GM23338 (cell line): ENCODE measurements around the gene PPP2R2D. TPM values are rescaled to one million over a fixed set of nuclear protein-coding genes. Genes with fewer than 3 reads are reported as not detected.

Experiments
- ATAC-seq: fragments of 200-7000 bp; cut with Tn5 transposase; 3 replicates; pipeline ENCODE4 v1.9.1; 2020
- DNase-seq: peaks from one replicate; pipeline ENCODE4 v3.0.0-alpha.2; 2015; ENCODE audit warnings: low spot score
- H2AFZ ChIP-seq: fragments of 200-600 bp; sonication (generic); 2 replicates; pipeline ENCODE4 v1.8.0; 2016; ENCODE audit warnings: antibody characterized with exemption, mild to moderate bottlenecking, moderate library complexity
- H3F3A ChIP-seq: fragments of 200-600 bp; sonication (generic); replicated peaks from 2 replicates; pipeline ENCODE4 v1.8.0; 2017; ENCODE audit warnings: antibody characterized with exemption, mixed run types, low read depth
- H3K27ac ChIP-seq: fragments of 200-600 bp; sonication (generic); 2 replicates; pipeline ENCODE4 v1.6.1; 2016; ENCODE audit warnings: low read depth
- H3K27me3 ChIP-seq: fragments of 200-600 bp; sonication (generic); 2 replicates; pipeline ENCODE4 v1.8.0; 2016; ENCODE audit warnings: mild to moderate bottlenecking, mixed run types, moderate library complexity; ENCODE audit not compliant: insufficient read depth
- H3K36me3 ChIP-seq: fragments of 200-600 bp; sonication (generic); 2 replicates; pipeline ENCODE4 v1.8.0; 2016; ENCODE audit warnings: mild to moderate bottlenecking; ENCODE audit not compliant: insufficient read depth
- H3K4me1 ChIP-seq: fragments of 200-600 bp; sonication (generic); 2 replicates; pipeline ENCODE4 v1.8.0; 2016; ENCODE audit warnings: mild to moderate bottlenecking, moderate library complexity; ENCODE audit not compliant: insufficient read depth
- H3K4me2 ChIP-seq: fragments of 200-600 bp; sonication (generic); 2 replicates; pipeline ENCODE4 v1.7.1; 2017; ENCODE audit warnings: mixed run types
- H3K4me3 ChIP-seq: fragments of 200-600 bp; sonication (generic); 2 replicates; pipeline ENCODE4 v1.6.1; 2016; ENCODE audit warnings: mixed run types
- H3K79me2 ChIP-seq: fragments of 200-600 bp; sonication (generic); replicated peaks from 2 replicates; pipeline ENCODE4 v1.8.0; 2017; ENCODE audit warnings: mild to moderate bottlenecking; ENCODE audit not compliant: insufficient read depth
- H3K9me2 ChIP-seq: fragments of 200-600 bp; sonication (generic); 2 replicates; pipeline ENCODE4 v1.8.0; 2017; ENCODE audit not compliant: insufficient read depth
- H4K20me1 ChIP-seq: fragments of 200-600 bp; sonication (generic); replicated peaks from 2 replicates; pipeline ENCODE4 v1.8.0; 2017; ENCODE audit warnings: mild to moderate bottlenecking; ENCODE audit not compliant: insufficient read depth
- H3K27ac Mint-ChIP-seq: 2 replicates; pipeline ENCODE4 v1.8.0; 2020; ENCODE audit warnings: inconsistent platforms, mild to moderate bottlenecking, moderate library complexity, mixed read lengths
- H3K27me3 Mint-ChIP-seq: 3 replicates; pipeline ENCODE4 v1.8.0; 2022; ENCODE audit warnings: low read depth, mild to moderate bottlenecking, moderate library complexity, mixed read lengths, inconsistent platforms; ENCODE audit not compliant: insufficient read depth, poor library complexity
- H3K36me3 Mint-ChIP-seq: 3 replicates; pipeline ENCODE4 v1.8.0; 2021; ENCODE audit warnings: low read depth, mild to moderate bottlenecking, inconsistent platforms, moderate library complexity, mixed read lengths
- H3K4me1 Mint-ChIP-seq: 3 replicates; pipeline ENCODE4 v1.8.0; 2020; ENCODE audit warnings: mild to moderate bottlenecking, inconsistent platforms, mixed read lengths
- H3K4me3 Mint-ChIP-seq: 3 replicates; pipeline ENCODE4 v1.8.0; 2021; ENCODE audit warnings: moderate library complexity, mild to moderate bottlenecking, inconsistent platforms, mixed read lengths
- H3K9me3 Mint-ChIP-seq: 3 replicates; pipeline ENCODE4 v1.8.0; 2020; ENCODE audit warnings: moderate library complexity, mild to moderate bottlenecking, inconsistent platforms, mixed read lengths
- CREB1 ChIP-seq: fragments of 250-450 bp; sonication (Bioruptor Pico); IDR thresholded peaks from 2 replicates; pipeline ENCODE4 v1.5.0; 2020; ENCODE audit warnings: low read depth, mild to moderate bottlenecking, moderate library complexity
- EZH2 ChIP-seq: fragments of 200-600 bp; sonication (generic); IDR thresholded peaks from one replicate; pipeline ENCODE4 v1.8.0; 2017; ENCODE audit warnings: antibody characterized with exemption, mild to moderate bottlenecking, low read depth; ENCODE audit not compliant: unreplicated experiment
- EZH2phosphoT487 ChIP-seq: fragments of 200-600 bp; sonication (generic); IDR thresholded peaks from one replicate; pipeline ENCODE4 v1.8.1; 2018; ENCODE audit warnings: antibody characterized with exemption; ENCODE audit not compliant: unreplicated experiment
- JUNB ChIP-seq: IDR thresholded peaks from one replicate; pipeline ENCODE4 v1.6.1; 2016; ENCODE audit warnings: antibody characterized with exemption; ENCODE audit not compliant: unreplicated experiment
- NANOG ChIP-seq: IDR thresholded peaks from 2 replicates; pipeline ENCODE4 v1.6.1; 2016; ENCODE audit warnings: antibody characterized with exemption, borderline replicate concordance
- STAT1 ChIP-seq: IDR thresholded peaks from one replicate; pipeline ENCODE4 v1.6.1; 2016; ENCODE audit warnings: antibody characterized with exemption; ENCODE audit not compliant: unreplicated experiment
- ZNF114 ChIP-seq: fragments of 250-450 bp; sonication (Bioruptor Pico); IDR thresholded peaks from 2 replicates; pipeline ENCODE4 v1.5.0; 2020; ENCODE audit warnings: mild to moderate bottlenecking, moderate library complexity
- ZNF331 ChIP-seq: fragments of 250-450 bp; sonication (Bioruptor Pico); IDR thresholded peaks from 2 replicates; pipeline ENCODE4 v1.5.0; 2020; ENCODE audit warnings: low read depth, mild to moderate bottlenecking, moderate library complexity
- polyA plus RNA-seq: library from polyadenylated mRNA; unstranded; fragments of >200 nt; fragmentation: Nextera tagmentation; extraction: Ambion mirVana; gene quantifications from 2 replicates; pipeline ENCODE4 v1.2.1, GENCODE V29; 2016
- total RNA-seq: library from RNA; depleted of rRNA; stranded (reverse); fragments of >200 nt; shearing (Covaris generic); gene quantifications from 2 replicates; pipeline ENCODE4 v1.2.3, GENCODE V29; 2014
- TF ChIP-seq, protein P1 (sequence below): fragments of 250-450 bp; sonication (Bioruptor Pico); IDR thresholded peaks from 2 replicates; pipeline ENCODE4 v1.5.0; 2020; ENCODE audit warnings: mild to moderate bottlenecking, moderate library complexity
- TF ChIP-seq, protein P2 (sequence below), 2 experiments: fragments of 200-600 bp in 1 of 2; sonication (generic) in 1 of 2; conservative IDR thresholded peaks; 2 replicates each; pipeline versions ENCODE4 v1.5.1 to v1.6.1; 2016 to 2017; ENCODE audit warnings: antibody characterized with exemption in 2 of 2, low read depth in 2 of 2, mild to moderate bottlenecking in 2 of 2, moderate library complexity in 1 of 2
- TF ChIP-seq, protein P3 (sequence below): IDR thresholded peaks from one replicate; pipeline ENCODE4 v1.6.1; 2018; ENCODE audit warnings: antibody characterized with exemption; ENCODE audit not compliant: unreplicated experiment

PPP2R2D gene
- total and polyA plus RNA-seq, 2 experiments from 2014 or later = 28.8 to 33.7 TPM

DNA sequence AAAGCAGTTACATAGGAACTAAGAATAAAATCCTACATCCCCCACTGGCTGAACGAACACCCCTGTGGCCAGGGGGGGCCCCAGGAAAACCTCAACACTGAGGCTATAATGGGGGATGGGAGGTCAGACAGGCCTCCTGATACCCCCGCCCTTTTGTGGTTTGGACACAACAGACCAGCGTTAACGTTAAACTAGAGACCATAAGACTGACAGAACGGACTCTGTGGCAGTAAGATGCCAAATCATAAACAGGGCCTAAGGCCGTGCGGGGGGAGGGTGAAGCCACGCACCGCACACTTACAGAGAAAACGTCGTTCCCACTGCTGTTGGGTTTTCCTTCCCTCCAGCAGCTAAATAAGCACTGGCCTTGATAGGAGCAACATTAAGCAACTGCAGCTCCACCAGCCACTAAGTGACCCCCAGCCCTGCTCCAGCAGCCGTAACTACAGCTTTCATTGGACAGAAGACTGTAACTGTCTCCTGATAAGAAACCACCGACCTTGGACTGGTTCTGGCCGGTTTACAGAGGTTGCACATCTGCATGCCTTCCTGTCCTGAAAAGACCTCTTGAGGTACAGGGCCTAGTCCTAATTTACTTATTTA is 3.4 kb upstream of the PPP2R2D start:
- Histone ChIP-seq H4K20me1 (peaks cover 7% of the 10 kb centered on the region; the same call in 1 of the 2 replicates), H3K4me2 (no peak overlapping the region), H3K9me2 (no peaks in the 10 kb centered on the region), H3F3A (no peaks in the 10 kb centered on the region), H3K27ac (no peak overlapping the region), H3K79me2 (peaks cover 8% of the 10 kb centered on the region), H2AFZ (no peak overlapping the region), H3K27me3 (no peaks in the 10 kb centered on the region), H3K4me3 (no peak overlapping the region), H3K4me1 (peaks cover 12% of the 10 kb centered on the region), H3K36me3 (no peaks in the 10 kb centered on the region)
- H3K27me3 Mint-ChIP-seq = peaks cover 5% of the 10 kb centered on the region
- no peaks in the 10 kb centered on the region; the same call in 2 of the 3 replicates for H3K36me3 Mint-ChIP-seq
- DNase-seq (no peak), ATAC-seq (no peak)
- TF ChIP-seq STAT1 (no peak), EZH2phosphoT487 (no peak), EZH2 (no peak), JUNB (no peak), ZNF114 (CRISPR knock-in tag) (no peak), NANOG (no peak), ZNF331 (CRISPR knock-in tag) (no peak), CREB1 (CRISPR knock-in tag) (no peak)
- TF ChIP-seq, protein P1, sequence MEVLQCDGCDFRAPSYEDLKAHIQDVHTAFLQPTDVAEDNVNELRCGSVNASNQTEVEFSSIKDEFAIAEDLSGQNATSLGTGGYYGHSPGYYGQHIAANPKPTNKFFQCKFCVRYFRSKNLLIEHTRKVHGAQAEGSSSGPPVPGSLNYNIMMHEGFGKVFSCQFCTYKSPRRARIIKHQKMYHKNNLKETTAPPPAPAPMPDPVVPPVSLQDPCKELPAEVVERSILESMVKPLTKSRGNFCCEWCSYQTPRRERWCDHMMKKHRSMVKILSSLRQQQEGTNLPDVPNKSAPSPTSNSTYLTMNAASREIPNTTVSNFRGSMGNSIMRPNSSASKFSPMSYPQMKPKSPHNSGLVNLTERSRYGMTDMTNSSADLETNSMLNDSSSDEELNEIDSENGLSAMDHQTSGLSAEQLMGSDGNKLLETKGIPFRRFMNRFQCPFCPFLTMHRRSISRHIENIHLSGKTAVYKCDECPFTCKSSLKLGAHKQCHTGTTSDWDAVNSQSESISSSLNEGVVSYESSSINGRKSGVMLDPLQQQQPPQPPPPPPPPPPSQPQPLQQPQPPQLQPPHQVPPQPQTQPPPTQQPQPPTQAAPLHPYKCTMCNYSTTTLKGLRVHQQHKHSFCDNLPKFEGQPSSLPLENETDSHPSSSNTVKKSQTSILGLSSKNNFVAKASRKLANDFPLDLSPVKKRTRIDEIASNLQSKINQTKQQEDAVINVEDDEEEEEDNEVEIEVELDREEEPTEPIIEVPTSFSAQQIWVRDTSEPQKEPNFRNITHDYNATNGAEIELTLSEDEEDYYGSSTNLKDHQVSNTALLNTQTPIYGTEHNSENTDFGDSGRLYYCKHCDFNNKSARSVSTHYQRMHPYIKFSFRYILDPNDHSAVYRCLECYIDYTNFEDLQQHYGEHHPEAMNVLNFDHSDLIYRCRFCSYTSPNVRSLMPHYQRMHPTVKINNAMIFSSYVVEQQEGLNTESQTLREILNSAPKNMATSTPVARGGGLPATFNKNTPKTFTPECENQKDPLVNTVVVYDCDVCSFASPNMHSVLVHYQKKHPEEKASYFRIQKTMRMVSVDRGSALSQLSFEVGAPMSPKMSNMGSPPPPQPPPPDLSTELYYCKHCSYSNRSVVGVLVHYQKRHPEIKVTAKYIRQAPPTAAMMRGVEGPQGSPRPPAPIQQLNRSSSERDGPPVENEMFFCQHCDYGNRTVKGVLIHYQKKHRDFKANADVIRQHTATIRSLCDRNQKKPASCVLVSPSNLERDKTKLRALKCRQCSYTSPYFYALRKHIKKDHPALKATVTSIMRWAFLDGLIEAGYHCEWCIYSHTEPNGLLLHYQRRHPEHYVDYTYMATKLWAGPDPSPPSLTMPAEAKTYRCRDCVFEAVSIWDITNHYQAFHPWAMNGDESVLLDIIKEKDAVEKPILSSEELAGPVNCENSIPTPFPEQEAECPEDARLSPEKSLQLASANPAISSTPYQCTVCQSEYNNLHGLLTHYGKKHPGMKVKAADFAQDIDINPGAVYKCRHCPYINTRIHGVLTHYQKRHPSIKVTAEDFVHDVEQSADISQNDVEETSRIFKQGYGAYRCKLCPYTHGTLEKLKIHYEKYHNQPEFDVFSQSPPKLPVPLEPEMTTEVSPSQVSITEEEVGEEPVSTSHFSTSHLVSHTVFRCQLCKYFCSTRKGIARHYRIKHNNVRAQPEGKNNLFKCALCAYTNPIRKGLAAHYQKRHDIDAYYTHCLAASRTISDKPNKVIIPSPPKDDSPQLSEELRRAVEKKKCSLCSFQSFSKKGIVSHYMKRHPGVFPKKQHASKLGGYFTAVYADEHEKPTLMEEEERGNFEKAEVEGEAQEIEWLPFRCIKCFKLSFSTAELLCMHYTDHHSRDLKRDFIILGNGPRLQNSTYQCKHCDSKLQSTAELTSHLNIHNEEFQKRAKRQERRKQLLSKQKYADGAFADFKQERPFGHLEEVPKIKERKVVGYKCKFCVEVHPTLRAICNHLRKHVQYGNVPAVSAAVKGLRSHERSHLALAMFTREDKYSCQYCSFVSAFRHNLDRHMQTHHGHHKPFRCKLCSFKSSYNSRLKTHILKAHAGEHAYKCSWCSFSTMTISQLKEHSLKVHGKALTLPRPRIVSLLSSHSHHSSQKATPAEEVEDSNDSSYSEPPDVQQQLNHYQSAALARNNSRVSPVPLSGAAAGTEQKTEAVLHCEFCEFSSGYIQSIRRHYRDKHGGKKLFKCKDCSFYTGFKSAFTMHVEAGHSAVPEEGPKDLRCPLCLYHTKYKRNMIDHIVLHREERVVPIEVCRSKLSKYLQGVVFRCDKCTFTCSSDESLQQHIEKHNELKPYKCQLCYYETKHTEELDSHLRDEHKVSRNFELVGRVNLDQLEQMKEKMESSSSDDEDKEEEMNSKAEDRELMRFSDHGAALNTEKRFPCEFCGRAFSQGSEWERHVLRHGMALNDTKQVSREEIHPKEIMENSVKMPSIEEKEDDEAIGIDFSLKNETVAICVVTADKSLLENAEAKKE = no peak
- TF ChIP-seq, protein P2, sequence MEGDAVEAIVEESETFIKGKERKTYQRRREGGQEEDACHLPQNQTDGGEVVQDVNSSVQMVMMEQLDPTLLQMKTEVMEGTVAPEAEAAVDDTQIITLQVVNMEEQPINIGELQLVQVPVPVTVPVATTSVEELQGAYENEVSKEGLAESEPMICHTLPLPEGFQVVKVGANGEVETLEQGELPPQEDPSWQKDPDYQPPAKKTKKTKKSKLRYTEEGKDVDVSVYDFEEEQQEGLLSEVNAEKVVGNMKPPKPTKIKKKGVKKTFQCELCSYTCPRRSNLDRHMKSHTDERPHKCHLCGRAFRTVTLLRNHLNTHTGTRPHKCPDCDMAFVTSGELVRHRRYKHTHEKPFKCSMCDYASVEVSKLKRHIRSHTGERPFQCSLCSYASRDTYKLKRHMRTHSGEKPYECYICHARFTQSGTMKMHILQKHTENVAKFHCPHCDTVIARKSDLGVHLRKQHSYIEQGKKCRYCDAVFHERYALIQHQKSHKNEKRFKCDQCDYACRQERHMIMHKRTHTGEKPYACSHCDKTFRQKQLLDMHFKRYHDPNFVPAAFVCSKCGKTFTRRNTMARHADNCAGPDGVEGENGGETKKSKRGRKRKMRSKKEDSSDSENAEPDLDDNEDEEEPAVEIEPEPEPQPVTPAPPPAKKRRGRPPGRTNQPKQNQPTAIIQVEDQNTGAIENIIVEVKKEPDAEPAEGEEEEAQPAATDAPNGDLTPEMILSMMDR (conservative IDR thresholded peaks at IDR 0.05; ENCODE audit: low read depth in 2 of 2) = no peak
- TF ChIP-seq, protein P3, sequence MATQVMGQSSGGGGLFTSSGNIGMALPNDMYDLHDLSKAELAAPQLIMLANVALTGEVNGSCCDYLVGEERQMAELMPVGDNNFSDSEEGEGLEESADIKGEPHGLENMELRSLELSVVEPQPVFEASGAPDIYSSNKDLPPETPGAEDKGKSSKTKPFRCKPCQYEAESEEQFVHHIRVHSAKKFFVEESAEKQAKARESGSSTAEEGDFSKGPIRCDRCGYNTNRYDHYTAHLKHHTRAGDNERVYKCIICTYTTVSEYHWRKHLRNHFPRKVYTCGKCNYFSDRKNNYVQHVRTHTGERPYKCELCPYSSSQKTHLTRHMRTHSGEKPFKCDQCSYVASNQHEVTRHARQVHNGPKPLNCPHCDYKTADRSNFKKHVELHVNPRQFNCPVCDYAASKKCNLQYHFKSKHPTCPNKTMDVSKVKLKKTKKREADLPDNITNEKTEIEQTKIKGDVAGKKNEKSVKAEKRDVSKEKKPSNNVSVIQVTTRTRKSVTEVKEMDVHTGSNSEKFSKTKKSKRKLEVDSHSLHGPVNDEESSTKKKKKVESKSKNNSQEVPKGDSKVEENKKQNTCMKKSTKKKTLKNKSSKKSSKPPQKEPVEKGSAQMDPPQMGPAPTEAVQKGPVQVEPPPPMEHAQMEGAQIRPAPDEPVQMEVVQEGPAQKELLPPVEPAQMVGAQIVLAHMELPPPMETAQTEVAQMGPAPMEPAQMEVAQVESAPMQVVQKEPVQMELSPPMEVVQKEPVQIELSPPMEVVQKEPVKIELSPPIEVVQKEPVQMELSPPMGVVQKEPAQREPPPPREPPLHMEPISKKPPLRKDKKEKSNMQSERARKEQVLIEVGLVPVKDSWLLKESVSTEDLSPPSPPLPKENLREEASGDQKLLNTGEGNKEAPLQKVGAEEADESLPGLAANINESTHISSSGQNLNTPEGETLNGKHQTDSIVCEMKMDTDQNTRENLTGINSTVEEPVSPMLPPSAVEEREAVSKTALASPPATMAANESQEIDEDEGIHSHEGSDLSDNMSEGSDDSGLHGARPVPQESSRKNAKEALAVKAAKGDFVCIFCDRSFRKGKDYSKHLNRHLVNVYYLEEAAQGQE = no peak
- no peaks in the 10 kb centered on the region for H3K9me3 Mint-ChIP-seq
- H3K27ac Mint-ChIP-seq = no peak overlapping the region
- peaks cover 22% of the 10 kb centered on the region for H3K4me1 Mint-ChIP-seq
- H3K4me3 Mint-ChIP-seq = no peak overlapping the region
